Right atrium auricular region (tissue), 2 donors: Measurements from ENCODE around the gene SEPTIN11. TPM values are rescaled to one million over a fixed set of nuclear protein-coding genes. Genes with fewer than 3 reads are reported as not detected.

ENCODE experiments used
- DNase-seq: peaks from one replicate; pipeline ENCODE4 v3.0.0-alpha.2; 2019; ENCODE audit warnings: low spot score
- H3K27ac ChIP-seq, 2 donors: fragments of 200-600 bp; sonication (generic); 1 replicate in 1 of 2; 2 replicates in 1 of 2; pipeline ENCODE4 v1.5.1; 2016 to 2019
- H3K27me3 ChIP-seq, 2 donors: fragments of 200-600 bp; sonication (generic); one replicate each; pipeline versions ENCODE4 v1.5.1 to v1.6.0; 2017 to 2019
- H3K36me3 ChIP-seq: fragments of 200-600 bp; sonication (generic); one replicate; pipeline ENCODE4 v1.5.1; 2016
- H3K4me1 ChIP-seq, 2 donors: fragments of 200-600 bp; sonication (generic); one replicate each; pipeline versions ENCODE4 v1.5.1 to v1.6.0; 2017 to 2019
- H3K4me3 ChIP-seq, 2 donors: fragments of 200-600 bp; sonication (generic); 1 replicate in 1 of 2; 2 replicates in 1 of 2; pipeline ENCODE4 v1.5.1; 2017 to 2019; ENCODE audit warnings: mild to moderate bottlenecking in 1 of 2, moderate library complexity in 1 of 2
- H3K9me3 ChIP-seq, 2 donors: fragments of 200-600 bp; sonication (generic); one replicate each; pipeline ENCODE4 v1.5.1; 2019
- total RNA-seq, 2 donors: library from RNA; depleted of rRNA; stranded (reverse); fragments of >200 nt; gene quantifications; one replicate each; pipeline ENCODE4 v1.1.0, GENCODE V29; 2016
- TF ChIP-seq, protein P1 (sequence below), 2 donors: fragments of 200-600 bp; sonication (generic); IDR thresholded peaks; one replicate each; pipeline ENCODE4 v1.5.1; 2019; ENCODE audit warnings: antibody characterized with exemption in 2 of 2

SEPTIN11 gene
- total RNA-seq, 2 donors from 2014 or later = 34.9 to 59.0 TPM

DNA sequence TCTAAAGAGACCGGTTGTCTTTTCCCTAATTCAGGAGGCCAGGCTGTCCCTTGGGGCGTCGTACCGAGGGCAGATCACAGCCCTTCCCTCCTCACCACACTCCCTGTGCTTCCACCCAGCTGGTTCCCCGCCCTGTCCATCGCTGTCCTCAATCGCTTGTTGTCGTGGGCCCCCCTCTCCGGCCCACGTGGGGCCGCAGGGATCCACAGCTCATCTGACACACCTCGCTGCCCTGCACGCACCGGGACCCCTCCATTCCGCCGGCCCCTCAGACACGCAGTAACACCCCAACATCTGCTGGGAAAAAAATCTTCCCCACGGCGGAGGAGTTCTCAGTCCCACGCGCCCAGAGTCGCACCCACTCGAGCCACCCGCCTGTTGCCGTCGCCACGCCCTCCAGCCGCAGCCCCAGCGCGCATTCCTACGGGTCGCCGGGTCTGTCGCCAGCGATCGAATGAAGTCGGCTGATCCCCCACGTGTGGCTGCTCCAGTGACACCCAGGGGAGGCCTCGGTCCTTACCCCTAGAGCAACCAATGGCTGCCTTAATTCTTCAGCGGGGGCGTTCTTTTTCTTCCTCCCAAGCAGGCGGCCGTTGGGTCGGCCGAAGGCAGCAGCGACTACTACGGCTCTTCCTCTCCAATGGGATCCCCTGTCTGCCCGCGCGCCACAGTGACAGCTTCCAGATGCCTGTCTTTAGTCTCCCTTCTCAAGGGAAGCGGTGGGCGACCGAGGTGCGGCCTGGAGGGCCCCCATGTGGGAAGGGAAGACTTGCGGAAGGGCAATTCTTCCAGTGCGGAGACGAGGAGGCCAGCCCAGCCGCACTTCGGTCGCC, 893 bp upstream of the SEPTIN11 start:
- DNase-seq = peak; percentile 85
- peak overlapping the region; percentile 88 to 91 for H3K27ac ChIP-seq
- H3K4me3 ChIP-seq = peak overlapping the region; percentile 54 to 84
- H3K27me3 ChIP-seq = no peaks in the 10 kb centered on the region
- no peaks in the 10 kb centered on the region for H3K36me3 ChIP-seq
- no peaks in the 10 kb centered on the region for H3K9me3 ChIP-seq
- peaks cover 0 to 31% of the 10 kb centered on the region in 2 donors for H3K4me1 ChIP-seq
- TF ChIP-seq, protein P1, sequence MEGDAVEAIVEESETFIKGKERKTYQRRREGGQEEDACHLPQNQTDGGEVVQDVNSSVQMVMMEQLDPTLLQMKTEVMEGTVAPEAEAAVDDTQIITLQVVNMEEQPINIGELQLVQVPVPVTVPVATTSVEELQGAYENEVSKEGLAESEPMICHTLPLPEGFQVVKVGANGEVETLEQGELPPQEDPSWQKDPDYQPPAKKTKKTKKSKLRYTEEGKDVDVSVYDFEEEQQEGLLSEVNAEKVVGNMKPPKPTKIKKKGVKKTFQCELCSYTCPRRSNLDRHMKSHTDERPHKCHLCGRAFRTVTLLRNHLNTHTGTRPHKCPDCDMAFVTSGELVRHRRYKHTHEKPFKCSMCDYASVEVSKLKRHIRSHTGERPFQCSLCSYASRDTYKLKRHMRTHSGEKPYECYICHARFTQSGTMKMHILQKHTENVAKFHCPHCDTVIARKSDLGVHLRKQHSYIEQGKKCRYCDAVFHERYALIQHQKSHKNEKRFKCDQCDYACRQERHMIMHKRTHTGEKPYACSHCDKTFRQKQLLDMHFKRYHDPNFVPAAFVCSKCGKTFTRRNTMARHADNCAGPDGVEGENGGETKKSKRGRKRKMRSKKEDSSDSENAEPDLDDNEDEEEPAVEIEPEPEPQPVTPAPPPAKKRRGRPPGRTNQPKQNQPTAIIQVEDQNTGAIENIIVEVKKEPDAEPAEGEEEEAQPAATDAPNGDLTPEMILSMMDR (IDR thresholded peaks at IDR 0.05) = peak in 1 of 2 donors; percentile 41

DNA sequence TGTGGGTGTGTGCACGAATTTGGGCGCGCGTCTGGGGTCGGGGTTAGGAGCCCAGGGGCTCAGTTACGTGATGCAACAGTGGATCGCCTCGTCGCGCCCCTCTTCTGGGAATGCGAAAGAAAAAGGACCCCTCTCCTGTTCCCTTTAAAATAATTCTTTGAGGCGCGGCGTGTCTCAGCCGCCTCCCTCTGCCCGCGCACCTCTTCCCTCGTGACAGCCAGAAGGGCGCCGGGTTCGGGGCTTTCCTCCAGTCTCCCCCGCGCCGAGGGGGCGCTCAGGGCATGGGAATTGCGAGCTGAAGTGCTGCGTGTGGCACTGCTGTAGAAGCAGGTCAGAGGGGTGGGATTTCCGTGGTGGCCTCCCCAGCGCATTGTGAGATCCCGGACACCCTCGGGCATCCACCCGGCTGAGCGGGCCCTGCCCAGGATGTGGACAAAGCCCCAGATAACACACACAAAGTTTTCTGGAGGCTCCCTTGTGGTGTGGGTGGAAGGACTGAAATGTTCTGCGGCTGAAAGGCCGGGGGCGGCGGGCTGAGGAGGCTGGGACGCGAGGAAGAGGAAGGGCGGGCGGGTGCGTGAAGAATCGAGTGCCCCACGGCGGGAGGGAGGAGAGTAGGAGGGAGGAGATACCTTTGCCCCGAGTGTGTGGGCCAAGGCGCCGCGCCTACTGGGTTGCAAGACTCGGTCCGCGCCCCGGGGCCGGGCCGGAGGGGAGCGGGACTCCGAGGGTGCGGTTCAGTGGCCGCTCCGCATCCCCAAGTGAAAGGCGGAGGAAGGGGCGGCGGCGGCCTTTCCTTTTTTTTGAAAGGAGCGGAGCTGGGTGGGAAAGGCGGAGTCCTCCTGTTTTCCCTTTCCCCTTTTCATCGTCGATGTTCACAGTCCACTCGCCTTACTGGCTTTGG, 752 bp downstream of the SEPTIN11 start:
- Histone ChIP-seq H3K36me3 (no peaks in the 10 kb centered on the region), H3K4me1 (peaks cover 0 to 36% of the 10 kb centered on the region in 2 donors)
- no peak for DNase-seq

DNA sequence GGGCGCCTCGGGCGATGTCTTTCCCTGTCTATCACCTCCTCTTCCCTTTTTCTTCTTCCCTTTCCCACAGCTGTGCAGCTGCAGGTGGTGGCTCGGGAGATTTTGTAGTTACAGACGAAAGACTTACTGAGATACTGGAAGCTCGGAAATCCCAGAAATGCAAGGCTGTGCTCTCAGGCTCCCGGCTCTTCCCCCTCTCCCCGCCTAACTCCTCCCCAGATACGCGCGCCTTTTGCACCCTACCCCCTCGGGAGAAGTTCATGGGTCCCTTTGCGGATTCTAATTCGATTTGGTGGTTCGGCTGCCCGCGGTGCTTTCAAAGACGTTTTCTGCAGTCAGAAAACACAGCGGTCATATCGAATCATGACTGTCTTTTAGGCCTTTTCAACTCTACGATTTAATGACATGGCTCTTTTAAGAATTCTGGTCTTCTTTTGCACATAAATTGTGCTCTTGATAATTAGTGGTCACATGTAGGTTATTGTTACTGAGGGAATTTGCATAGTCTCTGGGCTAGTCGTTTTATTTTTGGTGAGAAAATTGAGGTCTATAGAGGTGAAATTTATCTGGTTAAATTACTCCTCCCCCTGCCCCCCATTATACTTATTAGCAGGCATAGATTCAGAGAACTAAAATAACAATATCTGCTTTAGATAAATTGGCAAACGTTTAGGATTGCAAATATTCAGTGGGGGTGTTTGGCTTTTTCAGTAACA, 1.6 kb downstream of the SEPTIN11 start:
- no peak for DNase-seq
- H3K4me3 ChIP-seq = peak overlapping the region; percentile 54 to 84
- no peaks in the 10 kb centered on the region for H3K27me3 ChIP-seq
- peaks cover 0 to 39% of the 10 kb centered on the region in 2 donors for H3K4me1 ChIP-seq
- H3K27ac ChIP-seq = peak overlapping the region; percentile 88 to 91
- TF ChIP-seq, protein P1 (IDR thresholded peaks at IDR 0.05) = no peak
- no peaks in the 10 kb centered on the region for H3K9me3 ChIP-seq
- no peaks in the 10 kb centered on the region for H3K36me3 ChIP-seq

More for the DNA sequence above, 752 bp downstream of the SEPTIN11 start:
- Histone ChIP-seq H3K27me3 (no peaks in the 10 kb centered on the region), H3K9me3 (no peaks in the 10 kb centered on the region), H3K27ac (peak overlapping the region; percentile 88 to 91), H3K4me3 (peak overlapping the region; percentile 54 to 84)
- TF ChIP-seq, protein P1 (IDR thresholded peaks at IDR 0.05) = no peak

DNA sequence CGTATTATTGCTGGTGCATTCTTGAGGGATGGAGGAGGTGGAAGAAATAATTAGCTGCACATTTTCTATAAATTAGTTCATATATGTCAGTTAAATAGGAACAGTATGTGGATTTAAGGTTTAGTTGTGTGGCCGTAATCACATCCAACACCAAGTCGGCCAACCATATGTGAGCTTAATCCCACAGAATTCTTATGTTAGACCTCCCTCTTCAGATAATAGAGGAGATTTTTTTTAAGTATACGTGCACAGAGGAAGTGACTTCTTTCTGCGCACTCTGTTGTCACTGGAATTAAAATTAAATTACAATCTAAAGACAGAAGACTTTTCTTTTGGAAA, 2.1 kb downstream of the SEPTIN11 start:
- Histone ChIP-seq H3K36me3 (no peaks in the 10 kb centered on the region), H3K9me3 (no peaks in the 10 kb centered on the region), H3K4me1 (peaks cover 0 to 39% of the 10 kb centered on the region in 2 donors), H3K27ac (no peak overlapping the region), H3K27me3 (no peaks in the 10 kb centered on the region), H3K4me3 (peak overlapping the region in 1 of 2 donors; percentile 84)
- DNase-seq = no peak
- TF ChIP-seq, protein P1 (IDR thresholded peaks at IDR 0.05) = no peak

DNA sequence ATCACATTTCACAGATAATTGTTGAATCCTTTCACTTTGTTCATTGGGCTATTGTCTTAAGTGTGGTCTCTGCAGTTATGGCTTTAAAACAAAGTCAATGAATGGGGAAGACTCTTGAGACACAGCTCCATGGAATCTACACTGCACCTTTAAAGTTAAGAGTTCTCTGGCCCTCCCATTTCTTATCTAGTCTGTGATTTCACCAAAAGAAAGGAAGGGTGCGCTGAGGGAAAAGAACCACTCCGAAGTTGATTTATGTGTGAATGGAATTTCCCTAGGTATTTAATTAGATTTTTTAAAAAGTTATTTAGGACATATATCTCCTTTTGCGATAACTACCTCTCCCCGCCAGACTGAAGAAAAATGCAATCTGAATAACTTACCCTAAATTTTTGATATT, 2.5 kb downstream of the SEPTIN11 start:
- Histone ChIP-seq H3K27ac (no peak overlapping the region), H3K36me3 (no peaks in the 10 kb centered on the region), H3K4me3 (no peak overlapping the region), H3K9me3 (no peaks in the 10 kb centered on the region), H3K4me1 (peaks cover 0 to 39% of the 10 kb centered on the region in 2 donors), H3K27me3 (no peaks in the 10 kb centered on the region)
- no peak for DNase-seq
- TF ChIP-seq, protein P1 (IDR thresholded peaks at IDR 0.05) = no peak
